HG03175 (cell line): Measurements from ENCODE around the gene BMF.
"Not testable (repeated sequence)": the region's sequence is repeated elsewhere in the genome, so short reads cannot be mapped to it uniquely, and the experiment has no call there.

Experiments
- ATAC-seq: cut with Tn5 transposase; IDR thresholded peaks from one replicate; pipeline ENCODE4 v1.9.1; 2021; ENCODE audit warnings: mild to moderate bottlenecking, moderate library complexity; ENCODE audit not compliant: unreplicated experiment

The BMF gene

DNA sequence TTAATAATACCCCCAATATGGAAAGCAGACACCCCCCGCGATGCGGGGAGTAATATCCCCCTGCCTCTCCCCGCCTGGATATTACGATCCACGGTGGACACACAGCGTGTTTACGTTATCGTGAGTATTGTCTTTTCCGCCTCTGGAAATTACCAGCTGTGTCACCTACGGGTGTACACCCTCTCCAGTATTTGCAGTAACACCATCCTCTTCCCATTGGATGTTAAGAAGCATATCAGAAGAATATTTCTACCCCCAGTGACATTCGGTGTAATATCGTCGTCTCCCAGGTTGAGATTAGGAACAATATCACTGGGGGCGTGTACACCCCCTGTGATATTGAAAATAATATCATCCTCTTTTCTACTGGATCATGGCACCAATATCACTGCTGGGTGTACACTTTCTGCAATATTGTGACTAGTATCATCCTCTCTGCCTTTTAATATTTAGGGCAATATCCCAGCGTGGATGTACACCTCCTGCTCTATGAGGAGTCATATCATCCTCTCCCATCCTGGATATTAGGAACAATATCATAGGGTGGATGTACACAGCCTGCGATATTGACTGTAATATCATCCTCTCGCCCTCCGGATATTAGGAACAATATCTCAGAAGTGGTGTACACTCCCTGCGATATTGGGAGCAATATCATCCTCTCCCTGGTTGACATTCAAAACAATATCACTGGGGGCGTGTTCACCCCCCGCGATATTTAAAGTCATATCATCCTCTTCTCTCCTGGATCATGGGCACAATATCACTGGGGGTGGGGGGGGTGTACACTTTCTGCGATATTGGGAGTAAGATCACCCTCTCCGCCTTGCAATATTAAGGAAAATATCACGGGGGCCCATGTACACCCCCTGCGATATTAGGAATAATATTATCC, 20.3 kb upstream of the BMF start:
- ATAC-seq, result no peak

DNA sequence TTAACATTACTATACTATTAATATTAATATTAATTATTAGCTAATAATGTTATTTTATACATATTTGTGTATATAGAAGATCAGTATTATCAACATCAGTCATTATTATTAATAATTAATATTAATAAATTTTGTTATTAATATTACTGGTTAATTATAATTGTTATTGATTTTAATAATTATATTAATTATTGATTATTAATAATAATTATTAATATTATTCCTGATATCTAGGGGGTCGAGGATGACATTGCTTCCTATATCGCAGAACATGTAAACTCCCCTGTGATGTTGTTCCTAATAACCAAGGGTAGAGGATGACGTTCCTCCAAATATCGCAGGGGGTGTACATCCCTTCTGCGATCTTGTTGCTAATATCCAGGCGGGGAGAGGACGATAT, 17.3 kb upstream of the BMF start:
- no peak for ATAC-seq

GRCh38 chr15:40124807-40125285, 16.2 kb upstream of the BMF start:
- not testable (repeated sequence) for ATAC-seq

- ATAC-seq, result not testable (repeated sequence)
These were observed 15.7 kb upstream of the BMF start for GRCh38 chr15:40124333-40124732.

DNA sequence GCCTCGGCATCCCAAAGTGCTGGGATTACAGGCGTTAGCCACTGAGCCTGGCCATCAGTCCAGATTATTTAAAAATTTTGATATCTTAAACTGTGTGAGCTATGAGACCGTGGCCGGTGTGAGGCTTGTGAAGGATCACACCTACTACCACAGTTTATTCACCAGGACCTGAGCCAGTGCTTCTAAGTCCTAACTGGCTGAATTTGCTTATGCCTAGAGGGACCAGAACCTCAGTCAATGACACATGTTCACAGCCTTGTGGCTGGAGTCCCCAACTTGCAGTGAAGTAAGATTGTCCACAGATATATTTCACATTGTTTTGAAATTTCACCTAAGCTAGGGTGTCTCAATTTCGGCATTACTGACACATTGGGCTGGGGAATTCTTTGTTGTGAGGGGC, 15.2 kb upstream of the BMF start:
- ATAC-seq, result not testable (repeated sequence)

DNA sequence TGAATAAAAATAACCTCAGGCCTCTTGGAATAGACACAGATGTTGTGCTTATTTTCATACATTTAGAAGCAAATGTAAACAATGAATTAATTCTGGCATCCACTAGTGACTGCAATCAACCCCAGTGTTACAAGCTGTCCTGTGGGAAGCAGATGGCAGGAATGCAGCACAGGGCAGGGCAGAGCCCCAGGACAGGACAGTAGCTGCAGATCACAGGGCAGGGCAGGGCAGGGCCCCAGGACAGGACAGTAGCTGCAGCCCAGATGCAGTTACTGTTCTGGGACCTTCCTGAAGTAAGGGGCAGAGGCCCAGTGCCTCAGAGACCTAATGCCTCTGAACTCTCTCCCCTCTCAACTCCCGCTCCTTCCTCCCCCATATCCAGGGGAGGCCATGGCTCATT, 14.3 kb upstream of the BMF start:
- not testable (repeated sequence) for ATAC-seq

GRCh38 chr15:40121911-40122638, 13.4 kb upstream of the BMF start:
- ATAC-seq, result no peak

- ATAC-seq, result no peak
These were observed 9.8 kb upstream of the BMF start for GRCh38 chr15:40118473-40118872.

DNA sequence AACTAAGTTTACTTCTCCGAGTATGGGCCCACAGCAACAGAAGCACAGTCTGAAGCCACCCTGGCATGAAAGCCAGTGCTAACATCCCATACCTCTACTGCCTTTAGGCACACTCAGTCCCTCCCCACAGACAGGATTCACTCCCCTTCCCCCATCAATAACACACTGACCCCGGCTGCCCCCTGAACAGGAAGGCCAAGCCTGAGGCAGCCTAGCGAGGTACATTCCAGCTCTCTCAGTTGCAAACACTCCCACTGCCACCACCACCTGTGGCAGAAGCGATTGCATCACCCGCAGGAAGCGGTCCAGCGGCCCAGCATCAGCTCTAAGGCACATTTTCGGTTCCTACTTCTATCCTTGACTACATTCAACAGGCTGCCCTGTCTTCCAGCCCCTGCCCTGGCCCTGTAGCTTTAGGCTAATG, 7.0 kb upstream of the BMF start:
- peak; percentile 96 for ATAC-seq

DNA sequence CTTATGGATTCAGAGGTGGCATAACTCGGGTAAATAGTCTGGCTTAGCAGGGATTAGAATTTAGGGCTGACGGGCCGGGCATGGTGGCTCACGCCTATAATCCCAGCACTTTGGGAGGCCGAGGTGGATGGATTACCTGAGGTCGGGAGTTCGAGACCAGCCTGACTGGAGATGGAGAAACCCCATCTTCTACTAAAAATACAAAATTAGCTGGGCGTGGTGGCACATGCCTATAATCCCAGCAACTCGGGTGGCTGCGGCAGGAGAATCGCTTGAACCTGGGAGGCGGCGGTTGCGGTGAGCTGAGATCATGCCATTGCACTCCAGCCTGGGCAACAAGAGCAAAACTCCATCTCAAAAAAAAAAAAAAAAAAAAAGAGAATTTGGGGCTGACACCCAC, 6.4 kb upstream of the BMF start:
- ATAC-seq, result not testable (repeated sequence)

- no peak for ATAC-seq
These were observed 5.5 kb upstream of the BMF start for GRCh38 chr15:40114218-40114617.

DNA sequence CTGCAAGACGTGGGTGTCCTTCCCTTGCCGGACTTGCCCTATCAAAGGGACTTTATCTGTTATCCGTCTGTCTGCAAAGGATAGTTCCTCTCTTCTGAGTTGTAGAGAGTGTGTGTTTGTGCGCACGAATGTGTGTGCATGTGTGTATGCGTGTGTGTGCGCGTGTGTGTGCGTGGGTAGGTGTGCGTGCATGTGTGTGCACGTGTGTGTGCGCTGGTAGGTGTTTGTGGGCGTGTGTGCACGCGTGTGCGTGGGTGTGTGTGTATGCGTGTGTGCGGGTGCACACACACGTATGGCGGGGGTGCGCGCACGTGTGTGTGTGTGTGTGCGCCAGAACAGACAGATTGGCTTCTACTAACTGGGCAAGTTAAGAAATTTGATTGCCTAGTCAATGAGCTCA, 4.1 kb upstream of the BMF start:
- ATAC-seq, result no peak

GRCh38 chr15:40111888-40112287, 3.2 kb upstream of the BMF start:
- no peak for ATAC-seq

- no peak for ATAC-seq
These were observed 2.3 kb upstream of the BMF start for GRCh38 chr15:40110866-40111550.

DNA sequence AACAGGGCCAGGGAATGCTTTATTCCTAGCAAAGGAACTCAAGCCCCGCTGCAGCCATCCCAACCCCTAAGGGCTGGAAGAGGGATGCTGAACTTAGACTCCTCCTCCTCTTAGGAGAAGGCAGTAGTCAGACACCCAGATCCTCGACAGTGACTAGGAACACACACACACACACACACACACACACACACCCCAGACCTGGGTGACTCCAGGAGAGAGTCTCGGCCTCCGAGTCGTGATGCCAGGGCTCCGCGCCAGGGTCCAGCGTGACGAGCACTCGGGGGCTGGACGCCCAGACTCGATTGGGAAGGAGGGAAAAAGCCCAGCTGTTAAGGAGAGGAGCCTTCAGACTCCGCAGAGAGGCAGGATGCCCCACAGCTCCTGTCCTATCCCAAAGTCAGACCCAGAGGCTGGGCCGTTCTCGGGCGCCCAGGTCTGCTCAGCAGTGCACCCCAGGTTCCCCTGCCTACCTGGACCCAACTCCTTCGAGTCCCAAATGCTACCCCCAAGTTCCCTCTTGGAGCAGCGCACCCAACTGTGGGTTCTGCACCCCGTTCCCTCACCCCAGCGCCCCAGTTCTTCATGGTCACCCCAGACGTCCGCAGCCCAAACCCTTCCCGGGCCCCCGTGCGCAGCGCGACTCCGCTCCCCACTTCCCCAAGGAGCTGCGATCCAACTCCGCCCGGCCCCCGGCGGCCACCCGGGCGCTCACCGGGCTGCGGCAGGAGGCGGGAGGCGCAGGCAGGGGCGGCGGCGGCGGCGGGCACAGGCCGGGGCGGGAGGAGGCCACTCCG, 421 bp downstream of the BMF start:
- ATAC-seq, result peak; percentile 6

DNA sequence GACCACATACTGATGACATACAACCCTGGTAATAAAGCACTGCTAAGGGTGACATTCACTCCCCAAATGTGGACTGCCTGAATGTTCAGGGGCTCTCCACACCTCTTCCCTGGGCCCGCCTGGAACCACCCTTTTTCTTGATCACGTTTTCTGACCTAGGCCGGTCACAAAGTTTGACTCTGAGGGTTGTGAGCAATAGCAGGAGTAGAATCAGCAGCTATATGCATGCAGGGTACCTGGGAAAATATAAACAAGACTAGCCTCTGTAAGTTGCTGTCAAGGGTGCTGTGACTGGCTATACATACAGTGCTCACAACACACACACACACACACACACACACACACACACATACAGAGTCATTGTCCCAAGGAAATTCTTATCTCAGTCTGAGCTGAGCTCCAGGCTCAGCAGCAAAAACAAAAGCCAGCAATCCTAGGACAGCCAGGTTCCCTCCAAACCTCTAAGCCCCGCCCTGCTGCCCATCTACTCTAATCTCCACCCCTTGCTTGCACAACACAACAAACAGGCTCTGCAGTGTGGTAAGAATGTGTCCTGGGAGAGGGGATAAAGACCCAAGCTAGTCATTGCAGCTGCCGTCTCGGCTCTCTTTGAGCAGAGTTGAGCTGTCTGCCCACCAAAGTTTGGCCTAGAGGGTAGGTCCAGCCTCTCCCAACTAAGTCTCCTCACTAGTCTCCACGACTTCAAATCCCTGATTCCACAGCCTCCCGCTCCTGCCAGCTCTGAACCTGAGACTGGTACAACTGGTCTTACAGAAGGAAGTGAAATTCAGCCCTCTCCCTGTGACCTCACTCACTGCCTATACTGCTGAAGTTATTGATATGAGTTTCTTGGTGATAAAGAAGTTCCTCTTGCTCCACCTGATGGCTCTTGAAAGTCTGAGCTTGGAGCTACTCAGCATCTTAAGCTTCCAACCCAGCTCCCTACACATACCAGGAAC, 2.2 kb downstream of the BMF start:
- peak; percentile 37 for ATAC-seq

DNA sequence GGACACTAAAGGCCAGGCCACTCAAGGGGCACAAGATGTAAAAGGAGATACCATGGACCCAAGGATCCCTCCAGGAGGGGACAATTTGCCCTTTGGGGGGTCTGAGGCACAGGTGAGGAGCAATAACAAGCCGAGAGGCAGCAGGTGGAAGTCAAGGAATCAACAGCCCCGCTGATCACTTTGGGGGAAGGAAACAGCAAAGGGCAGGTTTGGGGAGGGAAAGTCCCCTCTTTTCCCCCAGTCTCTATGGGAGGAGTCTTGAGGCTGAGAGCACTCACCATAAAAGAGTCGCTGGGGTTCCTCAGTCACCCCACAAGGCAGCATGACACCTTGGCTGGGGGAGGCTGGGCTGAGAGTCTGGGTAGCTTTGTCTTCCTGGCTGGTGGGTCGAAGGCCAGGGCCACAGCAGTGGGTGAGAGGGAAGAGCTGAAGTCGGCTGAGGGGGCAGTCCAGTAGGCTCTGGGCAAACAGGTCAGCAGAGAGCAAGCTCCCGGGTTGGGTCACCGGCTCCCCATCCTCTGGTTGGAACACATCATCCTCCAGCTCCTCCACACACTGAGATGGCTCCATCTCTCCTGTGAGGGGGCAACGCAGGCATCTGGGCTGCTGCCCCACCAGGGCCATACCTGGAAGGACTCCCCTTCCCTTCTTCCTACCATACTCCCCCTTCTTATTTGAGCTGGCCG, 3.0 kb downstream of the BMF start:
- no peak for ATAC-seq

DNA sequence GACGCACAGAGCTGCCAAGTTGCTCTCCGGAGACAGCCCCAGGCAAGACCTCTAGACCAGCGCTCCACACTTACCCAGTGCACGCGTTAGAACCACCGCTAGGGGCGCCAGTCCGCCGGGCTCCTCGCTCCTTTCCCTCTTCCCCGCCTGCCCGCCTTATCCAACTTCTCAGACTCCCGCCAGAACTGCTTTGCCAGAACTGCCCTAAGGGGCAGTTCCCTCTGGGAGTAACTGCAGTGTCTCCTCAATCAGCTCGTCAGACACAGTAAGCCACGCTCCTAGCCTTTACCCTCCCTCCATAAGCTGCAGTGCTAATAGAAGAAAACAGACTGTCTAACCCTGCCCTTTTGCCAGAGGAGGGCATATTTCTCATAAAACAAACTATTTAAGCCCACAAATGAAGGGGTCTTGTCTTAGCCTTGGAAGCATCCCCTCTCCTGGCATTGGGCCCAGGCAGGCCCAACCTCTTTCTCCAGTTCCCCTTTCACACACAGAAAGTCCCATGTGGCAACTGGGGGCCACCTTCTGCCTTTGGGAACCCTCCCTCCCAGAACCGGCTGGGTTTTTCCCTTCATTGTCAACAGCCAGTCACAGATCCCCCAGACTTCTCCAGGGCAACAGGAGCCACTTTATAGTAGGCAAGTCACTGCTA, 3.7 kb downstream of the BMF start:
- peak; percentile 32 for ATAC-seq
